HG02840 (cell line): ENCODE measurements around the gene PTGFRN.

Experiments used
- ATAC-seq: cut with Tn5 transposase; IDR thresholded peaks from one replicate; pipeline ENCODE4 v1.9.1; 2021; ENCODE audit warnings: mild to moderate bottlenecking, moderate library complexity, moderate number of reproducible peaks; ENCODE audit not compliant: unreplicated experiment, low FRiP score

PTGFRN gene

GRCh38 chr1:116886291-116886878, 23.3 kb upstream of the PTGFRN start:
- ATAC-seq: no peak

- no peak for ATAC-seq
Measured at GRCh38 chr1:116887212-116887611, 22.5 kb upstream of the PTGFRN start.

GRCh38 chr1:116889380-116889779, 20.3 kb upstream of the PTGFRN start:
- ATAC-seq: no peak

- ATAC-seq: no peak
Measured at GRCh38 chr1:116891396-116892079, 18.2 kb upstream of the PTGFRN start.

GRCh38 chr1:116895073-116895472, 14.6 kb upstream of the PTGFRN start:
- no peak for ATAC-seq

GRCh38 chr1:116899529-116899928, 10.2 kb upstream of the PTGFRN start:
- no peak for ATAC-seq

GRCh38 chr1:116900471-116901365, 9.0 kb upstream of the PTGFRN start:
- ATAC-seq: no peak

- ATAC-seq: no peak
Measured at GRCh38 chr1:116902027-116902426, 7.7 kb upstream of the PTGFRN start.

- no peak for ATAC-seq
Measured at GRCh38 chr1:116902723-116903383, 6.9 kb upstream of the PTGFRN start.

- ATAC-seq: no peak
Measured at GRCh38 chr1:116904791-116905320, 4.9 kb upstream of the PTGFRN start.

- no peak for ATAC-seq
Measured at GRCh38 chr1:116906812-116907211, 2.9 kb upstream of the PTGFRN start.

GRCh38 chr1:116907351-116907750, 2.4 kb upstream of the PTGFRN start:
- ATAC-seq: no peak

- ATAC-seq: no peak
Measured at GRCh38 chr1:116908266-116908665, 1.4 kb upstream of the PTGFRN start.

- ATAC-seq: no peak
Measured at GRCh38 chr1:116908820-116909511, 750 bp upstream of the PTGFRN start.

GRCh38 chr1:116910379-116911187, 867 bp downstream of the PTGFRN start:
- no peak for ATAC-seq

GRCh38 chr1:116911188-116911553, 1.5 kb downstream of the PTGFRN start:
- ATAC-seq: no peak

- ATAC-seq: no peak
Measured at GRCh38 chr1:116911779-116912469, 2.2 kb downstream of the PTGFRN start.

- ATAC-seq: no peak
Measured at GRCh38 chr1:116912846-116913245, 3.1 kb downstream of the PTGFRN start.

GRCh38 chr1:116913941-116914340, 4.2 kb downstream of the PTGFRN start:
- no peak for ATAC-seq
